Measurements from ENCODE around the gene POPDC2. TPM values are rescaled to one million over a fixed set of nuclear protein-coding genes. Genes with fewer than 3 reads are reported as not detected.

Gene POPDC2
- total and polyA plus RNA-seq, 5 donors from 2014 or later, result 1.9 to 5.5 (median 2.5) TPM

- no peak for ATAC-seq (ENCODE audit: low read depth in 2 of 2)
- no peaks in the 10 kb centered on the region for H3K27me3 ChIP-seq (ENCODE audit: control insufficient read depth, insufficient read depth, low read length)
- no peak overlapping the region for H3K27ac ChIP-seq (ENCODE audit: insufficient read depth, low read length, poor library complexity, severe bottlenecking)
- H3K4me3 ChIP-seq (ENCODE audit: low read depth, low read length), result no peak overlapping the region
- peaks cover 47% of the 10 kb centered on the region for H3K36me3 Mint-ChIP-seq
- no peak overlapping the region for H3K4me3 Mint-ChIP-seq
- H3K27ac Mint-ChIP-seq, result no peak overlapping the region
- peaks cover 30% of the 10 kb centered on the region for H3K36me3 ChIP-seq (ENCODE audit: control insufficient read depth, insufficient read depth, low read length)
- peaks cover 10% of the 10 kb centered on the region for H3K4me1 ChIP-seq (ENCODE audit: control insufficient read depth, insufficient read depth, low read length, poor library complexity, severe bottlenecking)
- DNase-seq, result no peak
- H3K9me3 ChIP-seq (ENCODE audit: control insufficient read depth in 2 of 2, low read length in 2 of 2), result no peaks in the 10 kb centered on the region
- H3K4me1 Mint-ChIP-seq, result peaks cover 5 to 18% (median 11%) of the 10 kb centered on the region in 4 donors
- peaks cover 0 to 4% (median 0%) of the 10 kb centered on the region in 7 donors for H3K9me3 Mint-ChIP-seq
- H3K27me3 Mint-ChIP-seq, result no peaks in the 10 kb centered on the region
Measured at GRCh38 chr3:119643528-119643927, 16.9 kb downstream of the POPDC2 start.

DNA sequence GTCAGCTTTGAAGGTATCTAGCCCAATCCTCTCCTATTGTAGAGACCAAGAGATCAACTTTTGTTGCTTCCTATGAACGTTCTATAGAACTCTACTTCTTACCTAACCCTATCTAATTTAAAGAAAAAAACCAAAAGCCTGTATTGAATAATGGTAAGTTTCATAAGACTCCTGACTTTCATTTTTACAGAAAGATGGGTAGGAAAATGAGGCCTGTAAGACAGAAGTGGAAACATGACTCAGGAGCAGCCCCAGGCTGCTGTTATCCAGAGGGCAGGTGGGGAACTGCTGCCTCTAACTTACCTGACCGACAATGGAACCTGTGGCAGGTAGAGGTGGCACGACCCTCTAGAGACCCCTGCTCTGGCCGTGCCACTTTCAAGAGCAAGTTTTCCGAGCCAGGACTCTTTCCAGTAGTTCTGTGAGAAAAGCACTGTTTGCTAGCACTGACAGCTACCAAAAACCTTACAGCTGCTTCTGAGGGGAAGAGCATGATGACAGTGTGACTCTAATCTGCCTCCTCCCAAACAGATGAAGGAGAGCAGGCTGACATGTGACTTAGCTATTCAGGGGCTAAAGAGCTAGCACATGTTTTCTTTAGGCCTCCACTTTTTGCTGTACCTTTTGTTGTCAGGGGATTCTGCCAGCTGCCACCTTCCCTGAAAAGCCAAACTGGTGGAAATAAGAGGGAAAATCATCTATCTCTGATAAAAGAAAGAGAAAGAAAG is 17.5 kb downstream of the POPDC2 start:
- DNase-seq, result peak in 1 of 3 donors; percentile 22
- Histone ChIP-seq H3K9me3 (ENCODE audit: control insufficient read depth in 2 of 2, low read length in 2 of 2) (no peaks in the 10 kb centered on the region), H3K27me3 (ENCODE audit: control insufficient read depth, insufficient read depth, low read length) (no peaks in the 10 kb centered on the region), H3K36me3 (ENCODE audit: control insufficient read depth, insufficient read depth, low read length) (peaks cover 24% of the 10 kb centered on the region), H3K4me1 (ENCODE audit: control insufficient read depth, insufficient read depth, low read length, poor library complexity, severe bottlenecking) (peaks cover 16% of the 10 kb centered on the region), H3K27ac (ENCODE audit: insufficient read depth, low read length, poor library complexity, severe bottlenecking) (no peak overlapping the region), H3K4me3 (ENCODE audit: low read depth, low read length) (no peak overlapping the region)
- Mint-ChIP-seq H3K9me3 (peaks cover 0 to 4% (median 0%) of the 10 kb centered on the region in 7 donors), H3K36me3 (peaks cover 42% of the 10 kb centered on the region), H3K27me3 (no peaks in the 10 kb centered on the region), H3K27ac (no peak overlapping the region), H3K4me1 (peaks cover 7 to 24% (median 16%) of the 10 kb centered on the region in 4 donors), H3K4me3 (no peak overlapping the region)
- ATAC-seq (ENCODE audit: low read depth in 2 of 2), result no peak

DNA sequence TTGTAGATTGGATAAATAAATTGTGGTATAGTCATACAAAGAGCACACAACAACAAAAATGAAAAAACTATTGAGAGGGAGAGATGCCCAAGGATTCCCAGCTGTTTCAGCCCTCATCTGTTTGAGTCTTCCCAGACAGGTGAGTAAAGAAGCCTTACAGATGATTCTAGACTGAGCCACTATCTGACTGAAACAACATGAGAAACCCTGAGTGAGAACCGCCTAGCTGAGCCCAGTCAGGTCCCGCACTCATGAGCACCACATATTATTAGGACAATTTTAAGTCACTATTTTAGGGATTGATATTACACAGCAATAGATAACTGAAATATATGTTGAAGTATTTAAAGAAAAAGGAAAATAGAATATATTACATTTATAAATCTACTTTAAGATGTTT is 19.0 kb downstream of the POPDC2 start:
- DNase-seq (no peak), ATAC-seq (ENCODE audit: low read depth in 2 of 2) (no peak)
- no peaks in the 10 kb centered on the region for H3K27me3 ChIP-seq (ENCODE audit: control insufficient read depth, insufficient read depth, low read length)
- no peaks in the 10 kb centered on the region for H3K9me3 ChIP-seq (ENCODE audit: control insufficient read depth in 2 of 2, low read length in 2 of 2)
- peaks cover 11 to 29% (median 18%) of the 10 kb centered on the region in 4 donors for H3K4me1 Mint-ChIP-seq
- peaks cover 28% of the 10 kb centered on the region for H3K36me3 Mint-ChIP-seq
- no peak overlapping the region for H3K27ac ChIP-seq (ENCODE audit: insufficient read depth, low read length, poor library complexity, severe bottlenecking)
- peaks cover 20% of the 10 kb centered on the region for H3K4me1 ChIP-seq (ENCODE audit: control insufficient read depth, insufficient read depth, low read length, poor library complexity, severe bottlenecking)
- H3K9me3 Mint-ChIP-seq, result peaks cover 0 to 4% (median 0%) of the 10 kb centered on the region in 7 donors
- H3K4me3 ChIP-seq (ENCODE audit: low read depth, low read length), result no peak overlapping the region
- no peak overlapping the region for H3K27ac Mint-ChIP-seq
- H3K4me3 Mint-ChIP-seq, result no peak overlapping the region
- peaks cover 17% of the 10 kb centered on the region for H3K36me3 ChIP-seq (ENCODE audit: control insufficient read depth, insufficient read depth, low read length)
- H3K27me3 Mint-ChIP-seq, result no peaks in the 10 kb centered on the region

- peaks cover 19% of the 10 kb centered on the region for H3K36me3 Mint-ChIP-seq
- H3K27me3 ChIP-seq (ENCODE audit: control insufficient read depth, insufficient read depth, low read length), result no peaks in the 10 kb centered on the region
- H3K36me3 ChIP-seq (ENCODE audit: control insufficient read depth, insufficient read depth, low read length), result peaks cover 8% of the 10 kb centered on the region
- peak overlapping the region in 1 of 3 donors; percentile 74 for H3K27ac Mint-ChIP-seq
- peak overlapping the region; percentile 51 for H3K27ac ChIP-seq (ENCODE audit: insufficient read depth, low read length, poor library complexity, severe bottlenecking)
- H3K4me3 ChIP-seq (ENCODE audit: low read depth, low read length), result no peak overlapping the region
- H3K4me1 Mint-ChIP-seq, result peaks cover 11 to 29% (median 18%) of the 10 kb centered on the region in 4 donors
- H3K9me3 Mint-ChIP-seq, result peaks cover 0 to 4% (median 0%) of the 10 kb centered on the region in 7 donors
- H3K27me3 Mint-ChIP-seq, result no peaks in the 10 kb centered on the region
- H3K4me3 Mint-ChIP-seq, result no peak overlapping the region
- ATAC-seq (ENCODE audit: low read depth in 2 of 2) (no peak), DNase-seq (peak in 1 of 3 donors; percentile 48)
- peaks cover 20% of the 10 kb centered on the region for H3K4me1 ChIP-seq (ENCODE audit: control insufficient read depth, insufficient read depth, low read length, poor library complexity, severe bottlenecking)
- H3K9me3 ChIP-seq (ENCODE audit: control insufficient read depth in 2 of 2, low read length in 2 of 2), result no peaks in the 10 kb centered on the region
Measured at GRCh38 chr3:119639494-119640350, 20.7 kb downstream of the POPDC2 start.

DNA sequence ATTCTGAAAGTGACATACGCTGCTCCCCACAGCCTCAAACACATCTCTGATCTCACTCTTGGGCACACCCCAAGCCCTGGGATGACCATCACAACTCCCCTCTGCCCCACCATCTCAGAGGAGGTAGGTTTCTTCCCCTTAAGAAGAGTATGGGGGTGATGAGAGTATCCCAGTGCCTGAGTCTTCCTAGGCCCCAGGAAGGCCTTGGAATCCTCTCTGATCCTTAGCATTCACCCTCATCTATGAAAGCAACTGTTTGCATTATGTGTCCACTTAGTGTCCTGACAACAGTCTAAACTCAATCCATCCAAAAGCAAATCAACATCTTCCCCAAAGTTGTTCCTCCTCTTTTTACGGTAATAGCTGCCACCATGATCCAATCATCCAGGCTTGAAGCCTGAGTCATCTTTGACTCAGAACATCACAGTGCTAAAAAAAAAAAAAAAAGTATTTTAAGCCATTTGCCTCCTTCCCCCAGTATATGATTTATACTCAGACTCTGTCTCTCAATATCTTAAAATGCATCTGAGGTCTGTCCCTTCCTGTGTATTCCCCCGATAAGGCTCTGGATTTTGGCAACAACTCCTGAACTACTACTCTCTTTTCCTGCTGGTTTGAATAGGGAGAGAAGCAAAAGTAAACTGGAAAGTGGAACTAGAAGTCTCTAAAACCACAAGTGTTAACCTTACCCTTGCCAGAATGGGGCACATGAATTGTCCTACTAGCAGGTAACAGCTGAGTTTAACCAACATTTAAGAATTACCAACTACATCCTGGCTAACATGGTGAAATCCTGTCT is 22.5 kb downstream of the POPDC2 start:
- H3K4me1 Mint-ChIP-seq, result peaks cover 11 to 29% (median 18%) of the 10 kb centered on the region in 4 donors
- H3K27me3 Mint-ChIP-seq, result no peaks in the 10 kb centered on the region
- Histone ChIP-seq H3K4me3 (ENCODE audit: low read depth, low read length) (peak overlapping the region; percentile 17), H3K27me3 (ENCODE audit: control insufficient read depth, insufficient read depth, low read length) (no peaks in the 10 kb centered on the region), H3K27ac (ENCODE audit: insufficient read depth, low read length, poor library complexity, severe bottlenecking) (peak overlapping the region; percentile 19), H3K36me3 (ENCODE audit: control insufficient read depth, insufficient read depth, low read length) (peaks cover 8% of the 10 kb centered on the region), H3K4me1 (ENCODE audit: control insufficient read depth, insufficient read depth, low read length, poor library complexity, severe bottlenecking) (peaks cover 20% of the 10 kb centered on the region), H3K9me3 (ENCODE audit: control insufficient read depth in 2 of 2, low read length in 2 of 2) (no peaks in the 10 kb centered on the region)
- peak overlapping the region; percentile 67 to 95 (median 74) for H3K27ac Mint-ChIP-seq
- peaks cover 0 to 4% (median 0%) of the 10 kb centered on the region in 7 donors for H3K9me3 Mint-ChIP-seq
- peaks cover 10% of the 10 kb centered on the region for H3K36me3 Mint-ChIP-seq
- peak in 1 of 3 donors; percentile 57 for DNase-seq
- ATAC-seq (ENCODE audit: low read depth in 2 of 2), result no peak
- peak overlapping the region in 1 of 4 donors; percentile 17 for H3K4me3 Mint-ChIP-seq

- peaks cover 0 to 4% (median 0%) of the 10 kb centered on the region in 7 donors for H3K9me3 Mint-ChIP-seq
- no peak overlapping the region for H3K27ac ChIP-seq (ENCODE audit: insufficient read depth, low read length, poor library complexity, severe bottlenecking)
- no peak overlapping the region for H3K27ac Mint-ChIP-seq
- H3K27me3 ChIP-seq (ENCODE audit: control insufficient read depth, insufficient read depth, low read length), result no peaks in the 10 kb centered on the region
- peaks cover 11 to 29% (median 18%) of the 10 kb centered on the region in 4 donors for H3K4me1 Mint-ChIP-seq
- no peak overlapping the region for H3K4me3 Mint-ChIP-seq
- H3K9me3 ChIP-seq (ENCODE audit: control insufficient read depth in 2 of 2, low read length in 2 of 2), result no peaks in the 10 kb centered on the region
- ATAC-seq (ENCODE audit: low read depth in 2 of 2) (no peak), DNase-seq (no peak)
- H3K4me1 ChIP-seq (ENCODE audit: control insufficient read depth, insufficient read depth, low read length, poor library complexity, severe bottlenecking), result peaks cover 20% of the 10 kb centered on the region
- H3K36me3 Mint-ChIP-seq, result peaks cover 10% of the 10 kb centered on the region
- H3K27me3 Mint-ChIP-seq, result no peaks in the 10 kb centered on the region
- peaks cover 3% of the 10 kb centered on the region for H3K36me3 ChIP-seq (ENCODE audit: control insufficient read depth, insufficient read depth, low read length)
- H3K4me3 ChIP-seq (ENCODE audit: low read depth, low read length), result no peak overlapping the region
Measured at GRCh38 chr3:119636891-119637611, 23.3 kb downstream of the POPDC2 start.

DNA sequence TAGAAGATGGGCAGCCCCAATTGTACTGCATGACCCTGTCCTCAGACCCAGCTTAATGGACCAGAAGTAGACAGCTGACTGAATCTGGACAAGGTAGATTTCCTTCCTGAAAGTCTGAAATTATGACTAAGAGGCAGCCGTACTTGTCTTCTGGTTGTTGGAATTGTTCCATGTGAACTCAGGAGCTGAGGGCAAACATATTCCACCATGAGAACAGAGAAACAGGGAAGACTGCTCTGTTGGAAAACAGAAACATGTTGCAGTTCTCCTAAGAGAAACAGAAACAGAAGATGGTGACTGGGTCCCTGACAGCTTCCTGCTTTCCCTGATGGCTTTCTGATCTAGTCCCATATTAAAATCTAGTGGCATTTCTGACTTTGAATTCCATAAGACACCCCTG is 24.1 kb downstream of the POPDC2 start:
- DNase-seq, result no peak
- Histone ChIP-seq H3K36me3 (ENCODE audit: control insufficient read depth, insufficient read depth, low read length) (no peaks in the 10 kb centered on the region), H3K9me3 (ENCODE audit: control insufficient read depth in 2 of 2, low read length in 2 of 2) (no peaks in the 10 kb centered on the region), H3K4me1 (ENCODE audit: control insufficient read depth, insufficient read depth, low read length, poor library complexity, severe bottlenecking) (peaks cover 20% of the 10 kb centered on the region), H3K27ac (ENCODE audit: insufficient read depth, low read length, poor library complexity, severe bottlenecking) (no peak overlapping the region), H3K4me3 (ENCODE audit: low read depth, low read length) (no peak overlapping the region), H3K27me3 (ENCODE audit: control insufficient read depth, insufficient read depth, low read length) (no peaks in the 10 kb centered on the region)
- no peak overlapping the region for H3K27ac Mint-ChIP-seq
- no peak for ATAC-seq (ENCODE audit: low read depth in 2 of 2)
- H3K27me3 Mint-ChIP-seq, result no peaks in the 10 kb centered on the region
- peaks cover 11 to 29% (median 18%) of the 10 kb centered on the region in 4 donors for H3K4me1 Mint-ChIP-seq
- H3K36me3 Mint-ChIP-seq, result peaks cover 7% of the 10 kb centered on the region
- peaks cover 0 to 4% (median 0%) of the 10 kb centered on the region in 7 donors for H3K9me3 Mint-ChIP-seq
- no peak overlapping the region for H3K4me3 Mint-ChIP-seq

Measured in CD4-positive, CD25-positive, alpha-beta regulatory T cell (primary cell).